Measurements from ENCODE around the gene PDE6B.

DNA sequence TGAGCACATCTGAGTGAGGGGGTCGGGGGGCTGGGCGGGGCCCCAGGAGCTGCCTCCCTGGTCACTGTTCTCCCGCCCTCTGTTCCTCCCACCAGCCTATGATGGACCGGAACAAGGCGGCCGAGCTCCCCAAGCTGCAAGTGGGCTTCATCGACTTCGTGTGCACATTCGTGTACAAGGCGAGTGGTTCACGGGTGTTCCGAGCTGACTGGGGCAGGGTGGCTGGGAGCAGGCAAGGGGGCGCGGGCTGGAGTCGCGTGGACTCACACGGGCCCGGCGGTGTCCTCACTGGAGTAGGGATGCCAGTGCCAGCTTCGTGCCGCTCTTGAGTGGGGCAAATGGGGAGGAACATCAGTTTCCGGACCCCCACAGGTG is 41.0 kb downstream of the PDE6B start:
- TF ChIP-seq, protein P1, sequence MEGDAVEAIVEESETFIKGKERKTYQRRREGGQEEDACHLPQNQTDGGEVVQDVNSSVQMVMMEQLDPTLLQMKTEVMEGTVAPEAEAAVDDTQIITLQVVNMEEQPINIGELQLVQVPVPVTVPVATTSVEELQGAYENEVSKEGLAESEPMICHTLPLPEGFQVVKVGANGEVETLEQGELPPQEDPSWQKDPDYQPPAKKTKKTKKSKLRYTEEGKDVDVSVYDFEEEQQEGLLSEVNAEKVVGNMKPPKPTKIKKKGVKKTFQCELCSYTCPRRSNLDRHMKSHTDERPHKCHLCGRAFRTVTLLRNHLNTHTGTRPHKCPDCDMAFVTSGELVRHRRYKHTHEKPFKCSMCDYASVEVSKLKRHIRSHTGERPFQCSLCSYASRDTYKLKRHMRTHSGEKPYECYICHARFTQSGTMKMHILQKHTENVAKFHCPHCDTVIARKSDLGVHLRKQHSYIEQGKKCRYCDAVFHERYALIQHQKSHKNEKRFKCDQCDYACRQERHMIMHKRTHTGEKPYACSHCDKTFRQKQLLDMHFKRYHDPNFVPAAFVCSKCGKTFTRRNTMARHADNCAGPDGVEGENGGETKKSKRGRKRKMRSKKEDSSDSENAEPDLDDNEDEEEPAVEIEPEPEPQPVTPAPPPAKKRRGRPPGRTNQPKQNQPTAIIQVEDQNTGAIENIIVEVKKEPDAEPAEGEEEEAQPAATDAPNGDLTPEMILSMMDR (IDR thresholded peaks at IDR 0.05): no peak
- no peak for TF ChIP-seq POLR2A (IDR thresholded peaks at IDR 0.05; ENCODE audit: low read depth)

Measured in esophagus muscularis mucosa (tissue), 3 donors.